Chondrocyte (in vitro differentiated cells): ENCODE data around the gene SNUPN. TPM values are rescaled to one million over a fixed set of nuclear protein-coding genes. Genes with fewer than 3 reads are reported as not detected.

Source experiments
- DNase-seq: peaks from one replicate; pipeline ENCODE4 v3.0.0; 2021; ENCODE audit warnings: mixed read lengths, low spot score
- H3K27ac Mint-ChIP-seq: one replicate; pipeline ENCODE4 v1.8.0; 2021; ENCODE audit warnings: mild to moderate bottlenecking, moderate library complexity, mixed read lengths; ENCODE audit not compliant: unreplicated experiment
- H3K27me3 Mint-ChIP-seq: 2 replicates; pipeline ENCODE4 v1.8.0; 2021; ENCODE audit warnings: low read depth, mixed read lengths
- H3K36me3 Mint-ChIP-seq: 2 replicates; pipeline ENCODE4 v1.8.0; 2021; ENCODE audit warnings: low read depth, mixed read lengths
- H3K4me1 Mint-ChIP-seq: 2 replicates; pipeline ENCODE4 v1.8.0; 2021; ENCODE audit warnings: low read depth, mild to moderate bottlenecking, mixed read lengths
- H3K4me3 Mint-ChIP-seq: one replicate; pipeline ENCODE4 v1.8.0; 2021; ENCODE audit warnings: mild to moderate bottlenecking, moderate library complexity, mixed read lengths; ENCODE audit not compliant: unreplicated experiment
- H3K9me3 Mint-ChIP-seq: 2 replicates; pipeline ENCODE4 v1.8.0; 2021; ENCODE audit warnings: low read depth, mixed read lengths
- CTCF ChIP-seq: fragments of 200-600 bp; sonication (generic); IDR thresholded peaks from 2 replicates; pipeline ENCODE4 v1.5.0; 2021; ENCODE audit warnings: antibody characterized with exemption, mild to moderate bottlenecking, moderate library complexity
- total RNA-seq: library from RNA; stranded (reverse); gene quantifications from 3 replicates; pipeline ENCODE4 v1.2.1, GENCODE V29; 2021

The SNUPN gene
- total RNA-seq, 1 donor from 2014 or later = 21.7 TPM

DNA sequence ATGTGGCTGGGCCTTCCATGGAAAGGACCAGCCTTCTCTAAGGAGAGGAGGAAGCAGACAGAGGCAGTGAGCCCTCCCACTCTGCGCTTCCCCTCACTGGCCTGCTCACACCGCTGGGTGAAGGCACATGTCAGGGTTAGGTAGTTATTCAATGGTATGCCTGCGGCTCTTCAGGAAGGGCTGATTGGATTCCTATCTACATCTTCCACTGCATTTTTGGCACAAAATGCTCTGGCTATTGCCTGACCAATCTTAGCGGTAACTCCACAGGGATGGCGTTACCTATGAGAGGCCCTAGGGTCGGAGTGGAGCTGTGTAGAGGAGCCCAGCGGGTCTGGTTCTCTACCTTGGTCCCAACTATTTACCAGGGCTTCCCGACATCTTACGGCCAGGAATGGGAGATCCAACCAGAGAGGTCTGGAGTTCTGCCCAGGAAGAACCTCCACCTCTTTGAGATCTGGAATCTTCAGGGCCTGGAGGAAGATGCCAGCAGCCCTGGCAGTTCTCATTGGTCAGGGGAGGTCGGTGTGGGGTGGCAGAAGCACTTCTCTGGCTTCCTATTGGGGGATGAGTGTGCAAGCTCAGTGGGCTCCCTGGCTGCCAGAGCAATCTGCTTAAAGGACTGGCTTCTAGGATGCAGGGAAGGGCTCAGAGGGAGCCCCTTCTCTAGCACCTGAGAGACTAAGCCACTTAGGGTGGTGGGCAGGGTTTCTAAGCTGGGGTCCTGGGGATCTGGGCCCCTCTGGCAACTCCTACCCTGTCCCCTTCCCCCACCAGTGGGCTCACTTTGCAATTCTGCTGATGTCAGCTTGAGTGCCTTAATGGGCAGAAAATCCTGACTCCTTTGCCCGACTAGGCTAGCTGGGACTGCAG lies 46.4 kb upstream of the SNUPN start:
- Mint-ChIP-seq H3K27me3 (no peaks in the 10 kb centered on the region), H3K27ac (peak overlapping the region; percentile 92), H3K9me3 (no peaks in the 10 kb centered on the region), H3K4me3 (no peak overlapping the region), H3K4me1 (peaks cover 82% of the 10 kb centered on the region), H3K36me3 (peaks cover 3% of the 10 kb centered on the region)
- DNase-seq = no peak
- no peak for TF ChIP-seq CTCF

- H3K36me3 Mint-ChIP-seq = peaks cover 2% of the 10 kb centered on the region
- peak overlapping the region; percentile 92 for H3K27ac Mint-ChIP-seq
- H3K4me1 Mint-ChIP-seq = peaks cover 90% of the 10 kb centered on the region
- no peak for DNase-seq
- peak overlapping the region; percentile 12 for H3K4me3 Mint-ChIP-seq
- no peaks in the 10 kb centered on the region for H3K27me3 Mint-ChIP-seq
- TF ChIP-seq CTCF = no peak
- H3K9me3 Mint-ChIP-seq = no peaks in the 10 kb centered on the region
Observed at GRCh38 chr15:75669879-75670212, 44.3 kb upstream of the SNUPN start.

- H3K9me3 Mint-ChIP-seq = no peaks in the 10 kb centered on the region
- H3K4me3 Mint-ChIP-seq = peak overlapping the region; percentile 12
- H3K27me3 Mint-ChIP-seq = no peaks in the 10 kb centered on the region
- peaks cover 84% of the 10 kb centered on the region for H3K4me1 Mint-ChIP-seq
- peak; percentile 89 for DNase-seq
- H3K27ac Mint-ChIP-seq = peak overlapping the region; percentile 92
- H3K36me3 Mint-ChIP-seq = no peaks in the 10 kb centered on the region
- no peak for TF ChIP-seq CTCF
Observed at GRCh38 chr15:75669191-75669878, 43.8 kb upstream of the SNUPN start.

DNA sequence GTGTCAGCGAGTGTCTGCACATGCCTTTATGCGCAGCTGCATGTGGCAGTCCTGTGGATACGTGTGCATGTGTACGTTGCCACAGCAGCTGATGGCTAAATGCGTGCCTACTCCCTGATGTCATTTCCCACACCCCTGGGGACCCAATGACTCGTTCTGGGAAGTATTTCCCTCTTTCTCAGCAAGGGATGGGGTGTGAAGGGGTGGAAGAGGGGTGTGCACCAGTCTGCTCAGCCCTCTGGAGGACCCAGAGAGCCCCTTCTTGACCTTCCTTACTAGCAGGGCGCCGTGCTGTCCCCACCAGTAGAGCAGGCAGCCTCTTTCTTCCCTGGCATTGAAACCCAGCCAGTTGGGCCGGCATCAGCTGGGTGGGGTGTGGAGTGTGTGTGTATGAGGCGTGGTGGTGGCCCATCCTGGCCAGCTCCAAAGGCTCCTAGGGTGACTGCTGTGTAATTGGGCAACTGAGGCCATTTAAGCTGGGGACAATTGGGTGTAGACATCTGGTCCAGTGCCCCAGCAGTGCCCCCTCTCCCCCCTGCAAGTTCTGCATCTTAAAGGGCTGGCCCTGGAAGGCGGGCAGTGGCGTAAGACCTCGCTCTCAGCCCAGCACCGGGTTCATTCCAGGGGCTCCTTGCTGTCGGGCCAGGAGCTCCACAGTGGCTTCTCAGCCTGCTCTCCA lies 41.4 kb upstream of the SNUPN start:
- no peaks in the 10 kb centered on the region for H3K9me3 Mint-ChIP-seq
- peak; percentile 95 for DNase-seq
- H3K36me3 Mint-ChIP-seq = no peaks in the 10 kb centered on the region
- H3K27ac Mint-ChIP-seq = peak overlapping the region; percentile 100
- peak overlapping the region; percentile 44 for H3K4me3 Mint-ChIP-seq
- no peak for TF ChIP-seq CTCF
- no peaks in the 10 kb centered on the region for H3K27me3 Mint-ChIP-seq
- H3K4me1 Mint-ChIP-seq = peaks cover 65% of the 10 kb centered on the region

GRCh38 chr15:75663931-75664421 lies 38.5 kb upstream of the SNUPN start:
- H3K4me1 Mint-ChIP-seq = peaks cover 61% of the 10 kb centered on the region
- peaks cover 6% of the 10 kb centered on the region for H3K36me3 Mint-ChIP-seq
- no peak overlapping the region for H3K4me3 Mint-ChIP-seq
- no peak for TF ChIP-seq CTCF
- H3K9me3 Mint-ChIP-seq = no peaks in the 10 kb centered on the region
- H3K27ac Mint-ChIP-seq = no peak overlapping the region
- H3K27me3 Mint-ChIP-seq = no peaks in the 10 kb centered on the region
- no peak for DNase-seq
